ENCODE results near the gene SRGAP3.

- TF ChIP-seq TCF12 (IDR thresholded peaks at IDR 0.05; ENCODE audit: low read depth) (no peak), EP300 (IDR thresholded peaks at IDR 0.05; ENCODE audit: borderline replicate concordance) (no peak), RAD21 (IDR thresholded peaks at IDR 0.05; ENCODE audit: low read depth) (no peak), ZBTB7A (IDR thresholded peaks at IDR 0.05; ENCODE audit: low read depth) (no peak), EGR1 (IDR thresholded peaks at IDR 0.05) (no peak), CEBPB (IDR thresholded peaks at IDR 0.05) (no peak), FOXM1 (IDR thresholded peaks at IDR 0.05; ENCODE audit: borderline replicate concordance, low read depth) (no peak), YY1 (IDR thresholded peaks at IDR 0.05; ENCODE audit: low read depth) (no peak), NFIC (IDR thresholded peaks at IDR 0.05) (no peak)
- TF ChIP-seq, protein P1, sequence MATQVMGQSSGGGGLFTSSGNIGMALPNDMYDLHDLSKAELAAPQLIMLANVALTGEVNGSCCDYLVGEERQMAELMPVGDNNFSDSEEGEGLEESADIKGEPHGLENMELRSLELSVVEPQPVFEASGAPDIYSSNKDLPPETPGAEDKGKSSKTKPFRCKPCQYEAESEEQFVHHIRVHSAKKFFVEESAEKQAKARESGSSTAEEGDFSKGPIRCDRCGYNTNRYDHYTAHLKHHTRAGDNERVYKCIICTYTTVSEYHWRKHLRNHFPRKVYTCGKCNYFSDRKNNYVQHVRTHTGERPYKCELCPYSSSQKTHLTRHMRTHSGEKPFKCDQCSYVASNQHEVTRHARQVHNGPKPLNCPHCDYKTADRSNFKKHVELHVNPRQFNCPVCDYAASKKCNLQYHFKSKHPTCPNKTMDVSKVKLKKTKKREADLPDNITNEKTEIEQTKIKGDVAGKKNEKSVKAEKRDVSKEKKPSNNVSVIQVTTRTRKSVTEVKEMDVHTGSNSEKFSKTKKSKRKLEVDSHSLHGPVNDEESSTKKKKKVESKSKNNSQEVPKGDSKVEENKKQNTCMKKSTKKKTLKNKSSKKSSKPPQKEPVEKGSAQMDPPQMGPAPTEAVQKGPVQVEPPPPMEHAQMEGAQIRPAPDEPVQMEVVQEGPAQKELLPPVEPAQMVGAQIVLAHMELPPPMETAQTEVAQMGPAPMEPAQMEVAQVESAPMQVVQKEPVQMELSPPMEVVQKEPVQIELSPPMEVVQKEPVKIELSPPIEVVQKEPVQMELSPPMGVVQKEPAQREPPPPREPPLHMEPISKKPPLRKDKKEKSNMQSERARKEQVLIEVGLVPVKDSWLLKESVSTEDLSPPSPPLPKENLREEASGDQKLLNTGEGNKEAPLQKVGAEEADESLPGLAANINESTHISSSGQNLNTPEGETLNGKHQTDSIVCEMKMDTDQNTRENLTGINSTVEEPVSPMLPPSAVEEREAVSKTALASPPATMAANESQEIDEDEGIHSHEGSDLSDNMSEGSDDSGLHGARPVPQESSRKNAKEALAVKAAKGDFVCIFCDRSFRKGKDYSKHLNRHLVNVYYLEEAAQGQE (IDR thresholded peaks at IDR 0.05; ENCODE audit: low read depth): no peak
These were observed 21.3 kb upstream of the SRGAP3 start for GRCh38 chr3:9270704-9271103.
